GM18873 (cell line): ENCODE measurements around the gene PLEKHM1.

Source experiments
- ATAC-seq: cut with Tn5 transposase; IDR thresholded peaks from one replicate; pipeline ENCODE4 v1.9.1; 2021; ENCODE audit warnings: mild to moderate bottlenecking, moderate library complexity, moderate number of reproducible peaks; ENCODE audit not compliant: unreplicated experiment, low FRiP score

Gene PLEKHM1

DNA sequence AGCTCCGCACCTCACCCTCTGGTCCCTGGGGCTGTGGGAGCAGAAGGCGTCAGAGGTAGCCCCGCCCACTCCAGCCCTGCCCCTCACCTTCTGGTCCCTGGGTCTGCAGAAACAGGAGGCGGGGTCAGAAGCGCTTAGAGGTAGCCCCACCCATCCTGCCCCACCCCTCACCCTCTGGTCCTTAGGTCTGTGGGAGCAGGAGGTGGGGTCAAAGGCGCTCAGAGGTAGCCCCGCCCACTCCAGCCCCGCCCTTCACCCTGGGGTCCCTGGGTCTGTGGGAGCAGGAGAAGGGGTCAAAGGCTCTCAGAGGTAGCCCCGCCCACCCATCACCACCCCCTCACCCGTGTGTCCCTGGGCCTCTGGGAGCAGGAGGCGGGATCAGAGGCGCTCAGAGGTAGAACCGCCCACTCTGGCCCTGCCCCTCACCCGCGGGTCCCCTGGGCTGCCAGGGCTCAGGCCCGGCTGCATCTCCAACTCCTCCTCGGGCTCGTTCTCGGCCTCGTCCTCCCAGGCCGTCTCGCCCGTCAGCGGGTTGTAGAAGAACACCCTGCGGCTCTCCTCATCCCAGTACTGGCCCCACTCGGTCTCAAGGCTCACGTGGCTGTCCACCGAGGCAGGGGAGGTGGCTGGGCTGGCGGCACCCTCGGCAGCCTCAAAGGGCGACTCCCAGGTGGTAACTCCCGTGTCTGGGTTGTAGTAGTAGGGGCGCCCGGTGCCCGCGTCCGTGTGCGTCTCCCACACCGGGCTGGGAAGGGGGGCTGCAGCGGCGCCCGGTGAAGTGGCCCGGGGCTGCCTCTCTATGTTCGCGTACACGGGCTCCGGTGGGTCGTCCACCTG, 85.1 kb downstream of the PLEKHM1 start:
- ATAC-seq = no peak

DNA sequence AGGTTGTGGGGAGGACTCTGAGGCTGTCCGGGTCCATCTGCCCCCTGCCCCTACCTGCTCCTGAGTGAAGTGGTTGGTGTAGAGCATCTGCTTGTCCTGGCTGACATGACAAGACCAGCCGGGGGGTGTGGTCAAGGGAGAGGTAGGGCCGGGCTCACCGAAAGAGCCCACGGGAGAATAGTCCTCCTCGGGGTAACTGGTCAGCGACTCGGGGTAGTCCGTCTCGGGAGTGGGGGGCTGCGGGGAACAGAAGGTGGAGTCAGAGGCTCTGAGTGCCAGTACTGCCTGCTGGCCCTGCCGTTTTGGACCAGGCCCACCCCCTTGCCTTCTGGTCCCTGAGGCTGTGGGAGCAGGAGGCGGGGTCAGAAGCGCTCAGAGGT, 85.7 kb downstream of the PLEKHM1 start:
- no peak for ATAC-seq

- ATAC-seq = no peak
Measured at GRCh38 chr17:45403906-45404490, 86.5 kb downstream of the PLEKHM1 start.

DNA sequence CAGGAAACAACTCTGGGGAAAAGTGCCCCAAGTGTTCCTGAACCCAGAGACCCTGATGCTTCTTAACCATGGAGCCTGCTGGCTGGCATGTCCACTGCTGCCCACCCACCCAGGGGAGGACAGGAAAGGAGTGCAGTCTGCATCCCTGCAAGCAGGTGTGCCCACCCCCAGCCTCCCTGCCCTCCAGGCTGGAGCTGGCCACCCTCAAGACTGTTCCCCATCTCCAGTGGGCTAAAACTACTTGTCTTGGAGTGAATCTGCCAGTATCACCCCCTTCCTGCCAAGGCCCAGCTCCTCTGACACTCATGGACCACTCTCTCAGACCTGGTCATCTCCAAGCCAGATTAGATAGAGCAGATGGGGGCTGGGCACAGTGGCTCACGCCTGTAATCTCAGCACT, 87.6 kb downstream of the PLEKHM1 start:
- no peak for ATAC-seq

GRCh38 chr17:45398800-45399199, 91.7 kb downstream of the PLEKHM1 start:
- no peak for ATAC-seq

GRCh38 chr17:45397796-45398195, 92.7 kb downstream of the PLEKHM1 start:
- no peak for ATAC-seq

GRCh38 chr17:45396496-45397205, 93.9 kb downstream of the PLEKHM1 start:
- ATAC-seq = no peak

DNA sequence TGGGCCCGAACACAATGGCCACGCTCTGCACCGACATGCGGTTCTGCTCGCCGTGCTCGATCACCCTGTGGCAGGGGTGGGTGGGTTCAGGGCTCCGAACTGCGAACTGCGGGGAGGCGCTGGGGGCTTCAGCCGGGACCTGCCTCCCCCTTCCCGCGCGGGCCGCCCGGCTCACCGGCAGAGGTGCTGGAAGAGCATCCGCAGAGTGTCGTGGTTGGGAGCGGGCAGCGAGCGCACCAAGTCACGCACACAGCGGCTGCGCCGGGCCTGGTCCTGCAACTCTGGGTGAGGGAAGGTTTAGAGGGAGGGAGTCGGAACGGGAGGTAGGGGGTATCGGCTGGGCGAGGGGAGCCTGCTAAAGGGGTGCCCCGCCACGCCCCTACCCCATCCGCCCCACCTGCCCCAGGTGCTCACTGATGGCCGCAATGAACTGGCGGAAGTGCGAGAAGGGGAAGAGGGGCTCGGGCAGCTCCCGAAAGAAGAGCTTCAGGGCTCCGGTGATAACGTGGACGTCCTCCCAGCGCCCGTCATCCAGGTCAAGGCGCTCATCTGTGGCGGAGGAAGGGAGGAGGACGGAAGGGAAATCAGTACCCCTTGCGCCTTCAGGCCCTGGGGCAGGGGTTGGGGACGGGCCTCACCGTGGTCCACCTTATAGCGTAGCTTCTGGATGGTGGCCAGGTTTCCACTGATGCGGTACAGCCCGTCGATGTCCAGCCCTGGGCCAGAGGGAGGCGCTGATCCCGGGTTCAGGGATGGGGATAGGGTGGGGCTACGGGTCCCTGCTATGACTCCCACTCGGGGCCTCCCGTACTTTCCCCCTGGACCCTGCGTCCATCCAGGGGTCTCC, 94.7 kb downstream of the PLEKHM1 start:
- no peak for ATAC-seq

DNA sequence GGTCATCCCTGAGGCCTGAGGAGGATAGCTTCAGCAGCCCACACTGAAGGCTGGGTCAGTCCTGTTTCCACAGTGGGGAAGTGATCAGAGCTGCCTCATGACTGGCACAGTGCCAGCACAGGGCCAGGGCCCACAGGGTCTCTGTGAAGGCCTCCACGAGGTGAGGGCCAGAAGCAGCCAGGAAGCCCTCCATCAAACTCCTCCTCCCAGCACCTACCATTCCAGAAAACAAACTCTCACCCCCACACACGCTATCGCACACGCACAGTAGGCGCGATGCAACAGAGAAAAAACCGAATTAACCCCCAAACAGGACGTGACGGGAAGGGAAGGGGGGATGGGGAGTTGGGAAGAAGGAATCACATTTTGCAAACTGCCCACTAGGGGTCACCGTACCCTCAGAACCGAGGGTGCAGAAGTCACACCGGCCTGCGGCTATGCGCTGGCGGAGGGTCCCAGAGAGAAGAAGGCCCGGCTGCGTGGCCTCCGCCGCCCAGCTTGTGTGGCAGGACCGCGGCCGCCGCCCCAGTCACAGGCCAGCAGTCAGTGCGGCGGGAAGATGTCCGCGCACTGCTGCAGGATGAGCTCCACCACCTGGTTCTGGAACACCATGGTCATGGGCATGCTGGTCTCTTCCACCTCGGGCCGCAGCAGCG, 95.5 kb downstream of the PLEKHM1 start:
- ATAC-seq = no peak

DNA sequence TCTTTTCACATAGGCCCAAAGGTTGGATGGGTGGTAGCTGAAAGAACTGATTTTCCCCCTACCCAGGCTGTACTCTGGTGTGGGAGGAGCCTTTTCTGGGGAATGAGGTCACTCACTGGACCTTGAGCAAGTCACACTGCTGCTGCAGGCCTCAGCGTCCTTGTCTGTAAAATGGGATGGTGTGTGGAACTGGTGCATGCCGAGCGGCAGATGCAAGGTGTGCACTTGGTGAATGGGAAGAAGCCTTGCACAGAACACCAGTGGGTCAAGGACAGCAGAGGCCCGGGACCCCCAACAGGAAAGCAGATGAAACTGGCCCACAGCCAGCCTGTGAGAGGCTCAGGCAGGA, 96.0 kb downstream of the PLEKHM1 start:
- ATAC-seq = no peak

- ATAC-seq = no peak
Measured at GRCh38 chr17:45394091-45394490, 96.4 kb downstream of the PLEKHM1 start.

DNA sequence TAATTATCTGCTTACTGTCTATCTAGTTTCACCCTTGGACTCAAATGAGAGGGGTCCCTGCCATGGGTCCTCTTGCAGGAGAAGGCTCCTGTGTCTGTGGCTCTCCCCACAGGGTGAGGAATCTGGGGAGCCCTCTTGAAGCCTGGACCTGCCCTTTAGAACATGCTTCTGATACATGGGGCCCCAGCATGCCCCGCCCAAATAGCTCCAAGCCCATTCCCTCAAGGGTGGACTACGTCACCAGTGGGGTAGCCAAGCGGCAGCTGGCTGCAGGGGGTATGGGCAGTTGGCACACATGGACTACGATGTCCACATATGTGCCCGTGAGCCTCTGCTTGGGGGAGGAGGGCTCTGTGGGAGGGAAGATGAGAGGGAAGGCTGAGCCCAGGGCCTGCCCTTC, 97.1 kb downstream of the PLEKHM1 start:
- no peak for ATAC-seq

- ATAC-seq = no peak
Measured at GRCh38 chr17:45391918-45392317, 98.6 kb downstream of the PLEKHM1 start.

DNA sequence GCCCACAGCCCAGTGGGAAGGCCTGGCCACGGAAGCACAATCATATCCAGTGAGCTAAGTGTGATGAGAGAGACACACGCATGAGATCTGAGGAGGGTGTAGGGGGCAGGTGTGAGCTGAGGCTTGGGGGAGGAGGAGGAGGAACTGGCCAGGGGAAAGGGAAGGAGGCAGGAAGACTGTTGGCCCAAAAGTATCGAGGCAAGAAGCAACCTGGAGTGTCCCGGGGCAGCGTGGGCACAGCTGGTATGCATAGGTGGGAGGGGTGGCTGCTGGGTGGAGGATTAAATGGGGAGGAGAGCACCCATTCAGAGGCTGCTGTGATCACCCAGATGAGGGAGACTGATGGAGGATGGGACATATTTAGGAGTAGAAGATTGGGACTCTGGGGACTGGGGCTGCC, 99.2 kb downstream of the PLEKHM1 start:
- no peak for ATAC-seq

DNA sequence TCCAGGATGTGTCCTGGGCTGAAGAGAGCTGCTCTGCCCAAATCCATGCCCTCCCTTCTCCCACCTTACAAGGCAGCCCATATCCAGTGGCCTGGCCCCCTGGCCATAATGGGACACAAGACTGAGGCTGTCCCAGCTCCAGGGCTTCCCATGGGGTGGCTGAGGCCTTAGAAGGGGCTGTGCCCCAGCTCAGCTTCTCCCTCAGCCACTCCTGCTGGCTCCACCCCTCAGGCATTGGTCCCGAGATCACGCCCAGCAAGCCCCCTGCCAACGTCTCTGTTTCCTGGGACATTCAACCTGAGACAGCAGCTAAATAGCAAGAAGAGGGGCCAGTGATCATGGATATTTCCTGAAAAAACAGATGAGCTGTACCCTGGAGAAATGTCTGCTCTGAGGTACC, 101.2 kb downstream of the PLEKHM1 start:
- no peak for ATAC-seq

DNA sequence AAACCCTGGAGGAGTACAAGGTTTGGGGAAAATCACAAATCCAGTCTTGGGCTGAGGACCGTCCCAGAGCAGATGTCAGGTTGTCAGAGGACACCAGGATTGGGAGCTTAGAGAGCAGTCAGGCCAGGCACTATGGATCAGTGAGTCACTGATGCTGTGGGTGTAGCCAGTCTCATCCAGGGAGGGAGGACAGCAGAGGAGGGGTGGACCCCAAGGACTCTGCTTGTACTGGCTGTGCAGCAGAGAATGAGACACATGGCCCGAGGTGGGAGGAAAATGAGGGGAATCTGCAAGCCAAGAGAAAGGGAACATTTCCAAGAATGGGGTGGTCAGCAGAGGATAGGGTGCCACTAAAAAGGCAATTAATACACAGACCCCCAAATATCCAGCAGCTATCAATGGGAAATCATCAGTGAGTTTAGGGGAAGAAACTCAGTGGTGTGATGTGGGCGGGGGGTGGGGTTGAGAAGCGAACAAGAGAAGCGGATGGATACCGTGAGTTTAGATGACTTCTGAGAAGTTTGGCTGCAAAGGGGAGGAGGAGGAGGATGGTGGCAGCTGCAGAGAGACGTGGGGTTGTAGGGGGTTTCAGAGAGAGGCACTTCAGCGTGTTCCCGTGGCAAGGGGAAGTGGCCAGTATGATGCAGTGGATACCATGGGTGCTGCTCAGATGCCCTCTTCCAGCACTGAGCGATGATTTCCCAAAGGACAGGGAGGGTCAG, 101.8 kb downstream of the PLEKHM1 start:
- no peak for ATAC-seq

- ATAC-seq = no peak
Measured at GRCh38 chr17:45387739-45388138, 102.8 kb downstream of the PLEKHM1 start.

GRCh38 chr17:45386178-45386577, 104.3 kb downstream of the PLEKHM1 start:
- no peak for ATAC-seq
